ENCODE measurements around the gene FAM53C.
"Not testable (repeated sequence)": the region's sequence is repeated elsewhere in the genome, so short reads cannot be mapped to it uniquely, and the experiment has no call there.

FAM53C gene

GRCh38 chr5:138372225-138372624 is 34.2 kb downstream of the FAM53C start:
- Histone ChIP-seq H3K36me3 (ENCODE audit: insufficient read depth, insufficient read length, low read length) (peaks cover 29% of the 10 kb centered on the region), H3K4me1 (ENCODE audit: insufficient read depth, insufficient read length) (no peaks in the 10 kb centered on the region), H3K9me3 (ENCODE audit: insufficient read depth, low read length) (no peaks in the 10 kb centered on the region), H3K4me3 (ENCODE audit: insufficient read length, low read depth) (no peak overlapping the region), H3K27me3 (ENCODE audit: insufficient read depth, insufficient read length) (no peaks in the 10 kb centered on the region), H3K9ac (ENCODE audit: insufficient read length, low read depth) (no peak overlapping the region)
- DNase-seq (ENCODE audit: low read depth, low spot score): no peak
- TF ChIP-seq ZNF274 (IDR thresholded peaks at IDR 0.05; ENCODE audit: low read depth, low read length): no peak
- no peak for TF ChIP-seq YY1 (IDR thresholded peaks at IDR 0.05; ENCODE audit: insufficient read depth, insufficient read length)

DNA sequence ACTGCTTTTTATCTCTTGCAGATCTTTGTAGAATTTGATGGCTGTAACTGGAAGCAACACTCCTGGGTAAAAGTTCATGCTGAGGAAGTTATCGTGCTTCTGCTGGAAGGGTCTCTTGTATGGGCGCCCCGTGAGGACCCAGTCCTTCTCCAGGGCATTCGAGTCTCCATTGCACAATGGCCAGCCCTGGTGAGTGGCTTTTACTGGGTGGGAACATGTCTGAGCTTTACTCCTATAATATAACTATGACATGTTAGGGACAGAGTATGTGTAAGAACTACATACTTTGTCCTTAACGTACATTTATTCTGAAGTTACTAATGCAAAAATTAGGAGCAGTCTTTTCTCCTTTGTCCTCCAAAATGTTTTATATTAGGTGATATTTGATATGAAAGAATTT is 34.6 kb downstream of the FAM53C start:
- DNase-seq (ENCODE audit: low read depth, low spot score): no peak
- Histone ChIP-seq H3K9ac (ENCODE audit: insufficient read length, low read depth) (no peak overlapping the region), H3K9me3 (ENCODE audit: insufficient read depth, low read length) (no peaks in the 10 kb centered on the region), H3K36me3 (ENCODE audit: insufficient read depth, insufficient read length, low read length) (peaks cover 33% of the 10 kb centered on the region), H3K4me3 (ENCODE audit: insufficient read length, low read depth) (no peak overlapping the region), H3K27me3 (ENCODE audit: insufficient read depth, insufficient read length) (no peaks in the 10 kb centered on the region), H3K4me1 (ENCODE audit: insufficient read depth, insufficient read length) (no peaks in the 10 kb centered on the region)
- TF ChIP-seq YY1 (IDR thresholded peaks at IDR 0.05; ENCODE audit: insufficient read depth, insufficient read length): no peak

- Histone ChIP-seq H3K4me1 (ENCODE audit: insufficient read depth, insufficient read length) (no peaks in the 10 kb centered on the region), H3K36me3 (ENCODE audit: insufficient read depth, insufficient read length, low read length) (peaks cover 56% of the 10 kb centered on the region), H3K9ac (ENCODE audit: insufficient read length, low read depth) (no peak overlapping the region), H3K9me3 (ENCODE audit: insufficient read depth, low read length) (no peaks in the 10 kb centered on the region), H3K27me3 (ENCODE audit: insufficient read depth, insufficient read length) (no peaks in the 10 kb centered on the region), H3K4me3 (ENCODE audit: insufficient read length, low read depth) (no peak overlapping the region)
- no peak for DNase-seq (ENCODE audit: low read depth, low spot score)
- no peak for TF ChIP-seq YY1 (IDR thresholded peaks at IDR 0.05; ENCODE audit: insufficient read depth, insufficient read length)
- TF ChIP-seq ZNF274 (IDR thresholded peaks at IDR 0.05; ENCODE audit: low read depth, low read length): no peak
- TF ChIP-seq SUZ12 (IDR thresholded peaks at IDR 0.05; ENCODE audit: extremely low read depth, insufficient read depth, insufficient read length): no peak
Measured at GRCh38 chr5:138382347-138382746, 44.3 kb downstream of the FAM53C start.

GRCh38 chr5:138385660-138386059 is 47.6 kb downstream of the FAM53C start:
- DNase-seq (ENCODE audit: low read depth, low spot score): no peak
- Histone ChIP-seq H3K36me3 (ENCODE audit: insufficient read depth, insufficient read length, low read length) (peaks cover 37% of the 10 kb centered on the region), H3K9me3 (ENCODE audit: insufficient read depth, low read length) (no peaks in the 10 kb centered on the region), H3K4me3 (ENCODE audit: insufficient read length, low read depth) (no peak overlapping the region), H3K27me3 (ENCODE audit: insufficient read depth, insufficient read length) (no peaks in the 10 kb centered on the region), H3K9ac (ENCODE audit: insufficient read length, low read depth) (no peak overlapping the region), H3K4me1 (ENCODE audit: insufficient read depth, insufficient read length) (no peaks in the 10 kb centered on the region)
- no peak for TF ChIP-seq SUZ12 (IDR thresholded peaks at IDR 0.05; ENCODE audit: extremely low read depth, insufficient read depth, insufficient read length)
- no peak for TF ChIP-seq ZNF274 (IDR thresholded peaks at IDR 0.05; ENCODE audit: low read depth, low read length)
- TF ChIP-seq YY1 (IDR thresholded peaks at IDR 0.05; ENCODE audit: insufficient read depth, insufficient read length): no peak

- no peaks in the 10 kb centered on the region for H3K9me3 ChIP-seq (ENCODE audit: insufficient read depth, low read length)
- no peak overlapping the region for H3K4me3 ChIP-seq (ENCODE audit: insufficient read length, low read depth)
- TF ChIP-seq SUZ12 (IDR thresholded peaks at IDR 0.05; ENCODE audit: extremely low read depth, insufficient read depth, insufficient read length): no peak
- H3K4me1 ChIP-seq (ENCODE audit: insufficient read depth, insufficient read length): no peaks in the 10 kb centered on the region
- H3K27me3 ChIP-seq (ENCODE audit: insufficient read depth, insufficient read length): no peaks in the 10 kb centered on the region
- H3K9ac ChIP-seq (ENCODE audit: insufficient read length, low read depth): no peak overlapping the region
- DNase-seq (ENCODE audit: low read depth, low spot score): no peak
- H3K36me3 ChIP-seq (ENCODE audit: insufficient read depth, insufficient read length, low read length): peaks cover 42% of the 10 kb centered on the region
Measured at GRCh38 chr5:138386290-138386689, 48.2 kb downstream of the FAM53C start.

- DNase-seq (ENCODE audit: low read depth, low spot score): no peak
- TF ChIP-seq ZNF274 (IDR thresholded peaks at IDR 0.05; ENCODE audit: low read depth, low read length) (no peak), SUZ12 (IDR thresholded peaks at IDR 0.05; ENCODE audit: extremely low read depth, insufficient read depth, insufficient read length) (no peak), YY1 (IDR thresholded peaks at IDR 0.05; ENCODE audit: insufficient read depth, insufficient read length) (no peak)
- peaks cover 61% of the 10 kb centered on the region for H3K36me3 ChIP-seq (ENCODE audit: insufficient read depth, insufficient read length, low read length)
- H3K9ac ChIP-seq (ENCODE audit: insufficient read length, low read depth): no peak overlapping the region
- no peak overlapping the region for H3K4me3 ChIP-seq (ENCODE audit: insufficient read length, low read depth)
- no peaks in the 10 kb centered on the region for H3K27me3 ChIP-seq (ENCODE audit: insufficient read depth, insufficient read length)
- no peaks in the 10 kb centered on the region for H3K4me1 ChIP-seq (ENCODE audit: insufficient read depth, insufficient read length)
- H3K9me3 ChIP-seq (ENCODE audit: insufficient read depth, low read length): no peaks in the 10 kb centered on the region
Measured at GRCh38 chr5:138389332-138389731, 51.3 kb downstream of the FAM53C start.

GRCh38 chr5:138389911-138390310 is 51.8 kb downstream of the FAM53C start:
- not testable (repeated sequence) for H3K9ac ChIP-seq (ENCODE audit: insufficient read length, low read depth); H3K27me3 ChIP-seq (ENCODE audit: insufficient read depth, insufficient read length); H3K9me3 ChIP-seq (ENCODE audit: insufficient read depth, low read length); H3K4me3 ChIP-seq (ENCODE audit: insufficient read length, low read depth); H3K4me1 ChIP-seq (ENCODE audit: insufficient read depth, insufficient read length); DNase-seq (ENCODE audit: low read depth, low spot score)
- peaks cover 67% of the 10 kb centered on the region for H3K36me3 ChIP-seq (ENCODE audit: insufficient read depth, insufficient read length, low read length)

DNA sequence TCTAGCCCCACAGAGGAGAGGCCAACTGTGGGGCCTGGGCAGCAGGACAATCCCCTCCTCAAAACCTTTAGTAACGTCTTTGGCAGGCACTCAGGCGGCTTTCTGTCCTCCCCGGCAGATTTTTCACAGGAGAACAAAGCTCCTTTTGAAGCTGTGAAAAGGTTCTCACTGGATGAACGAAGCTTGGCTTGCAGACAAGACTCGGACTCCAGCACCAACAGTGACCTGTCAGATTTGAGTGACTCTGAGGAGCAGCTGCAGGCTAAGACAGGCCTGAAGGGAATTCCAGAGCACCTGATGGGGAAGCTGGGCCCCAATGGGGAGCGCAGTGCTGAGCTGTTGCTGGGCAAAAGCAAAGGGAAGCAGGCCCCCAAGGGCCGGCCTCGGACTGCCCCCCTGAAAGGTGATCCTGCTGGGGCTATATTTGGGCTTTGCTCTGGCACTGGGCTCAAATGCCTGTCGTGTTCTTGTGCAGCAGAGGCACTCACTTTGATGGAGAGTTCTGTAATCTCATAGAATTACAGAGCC is 53.9 kb downstream of the FAM53C start:
- no peak for TF ChIP-seq ZNF274 (IDR thresholded peaks at IDR 0.05; ENCODE audit: low read depth, low read length)
- no peak for TF ChIP-seq SUZ12 (IDR thresholded peaks at IDR 0.05; ENCODE audit: extremely low read depth, insufficient read depth, insufficient read length)
- TF ChIP-seq YY1 (IDR thresholded peaks at IDR 0.05; ENCODE audit: insufficient read depth, insufficient read length): no peak

More for the DNA sequence above, 53.9 kb downstream of the FAM53C start:
- no peaks in the 10 kb centered on the region for H3K4me1 ChIP-seq (ENCODE audit: insufficient read depth, insufficient read length)
- H3K27me3 ChIP-seq (ENCODE audit: insufficient read depth, insufficient read length): no peaks in the 10 kb centered on the region
- peaks cover 65% of the 10 kb centered on the region for H3K36me3 ChIP-seq (ENCODE audit: insufficient read depth, insufficient read length, low read length)
- no peak overlapping the region for H3K9ac ChIP-seq (ENCODE audit: insufficient read length, low read depth)
- DNase-seq (ENCODE audit: low read depth, low spot score): no peak
- H3K9me3 ChIP-seq (ENCODE audit: insufficient read depth, low read length): no peaks in the 10 kb centered on the region
- H3K4me3 ChIP-seq (ENCODE audit: insufficient read length, low read depth): no peak overlapping the region

Measured in NT2/D1 (cell line).